GM19468 (cell line): ENCODE data around the gene CHRNA10.
"Not testable (repeated sequence)": the region's sequence is repeated elsewhere in the genome, so short reads cannot be mapped to it uniquely, and the experiment has no call there.

Source experiments
- ATAC-seq: cut with Tn5 transposase; IDR thresholded peaks from one replicate; pipeline ENCODE4 v1.9.1; 2021; ENCODE audit warnings: mild to moderate bottlenecking, moderate library complexity, moderate number of reproducible peaks; ENCODE audit not compliant: unreplicated experiment; ENCODE audit errors: extremely low read depth

Gene CHRNA10

DNA sequence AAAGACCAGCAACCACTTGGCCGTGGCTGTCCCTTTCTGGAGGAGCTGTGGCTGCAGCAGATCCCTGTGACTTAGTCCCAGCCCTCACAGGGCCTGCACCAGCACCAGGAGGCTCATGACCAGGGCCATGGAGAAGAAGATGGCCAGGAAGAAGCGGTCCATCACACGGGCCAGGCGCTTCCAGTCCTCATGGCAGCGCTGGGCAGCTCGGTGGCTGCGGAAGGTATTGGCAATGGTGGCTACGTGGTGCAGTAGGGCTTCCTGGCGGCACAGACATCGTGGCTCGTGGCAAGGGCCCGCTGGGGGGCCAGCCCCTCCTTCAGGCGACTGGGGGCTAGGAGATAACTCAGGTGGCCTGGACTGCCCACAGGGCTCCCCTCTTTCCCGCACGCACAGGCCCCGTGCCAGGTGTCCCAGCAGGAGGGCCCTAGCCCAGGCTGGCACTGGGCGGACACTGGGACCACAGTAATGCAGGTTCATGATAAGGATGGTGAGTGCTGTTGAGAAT is 5.1 kb downstream of the CHRNA10 start:
- no peak for ATAC-seq

GRCh38 chr11:3665336-3666022 is 5.7 kb downstream of the CHRNA10 start:
- ATAC-seq = no peak

GRCh38 chr11:3664032-3664630 is 7.1 kb downstream of the CHRNA10 start:
- ATAC-seq = no peak

DNA sequence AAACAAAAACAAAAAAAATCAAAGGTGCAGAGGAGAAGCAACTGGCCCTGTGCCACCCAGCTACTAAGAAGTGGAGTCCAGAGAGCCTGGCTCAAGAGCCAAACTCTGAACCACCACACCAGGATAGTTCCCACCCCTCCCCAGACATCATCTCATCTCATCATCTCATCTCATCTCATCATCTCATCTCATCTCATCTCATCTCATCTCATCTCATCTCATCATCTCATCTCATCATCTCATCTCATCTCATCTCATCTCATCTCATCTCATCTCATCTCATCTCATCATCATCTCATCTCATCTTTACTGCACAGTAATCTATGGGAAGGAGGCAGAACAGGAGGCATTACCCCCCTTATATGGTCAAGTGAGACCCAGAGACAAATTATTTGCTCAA is 8.3 kb downstream of the CHRNA10 start:
- no peak for ATAC-seq

DNA sequence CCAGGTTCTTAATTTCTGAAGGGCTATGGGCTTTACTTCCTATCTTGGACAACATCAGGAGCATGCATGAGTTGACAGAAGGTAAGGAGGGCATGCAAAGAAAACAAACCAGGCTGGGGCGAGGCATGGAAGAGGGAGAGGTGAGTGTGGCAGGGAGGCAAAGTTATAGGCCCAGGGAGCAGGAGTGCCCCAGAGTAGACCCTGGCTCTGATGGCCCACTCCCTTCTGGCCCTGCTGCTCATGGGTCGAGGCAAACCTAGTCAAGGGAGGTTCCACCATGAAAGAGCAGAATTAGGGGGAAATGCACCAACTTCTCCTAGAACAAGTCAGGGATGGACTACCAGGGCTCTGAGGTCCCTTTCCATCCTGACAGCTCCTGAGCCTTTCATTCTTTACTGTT is 10.2 kb downstream of the CHRNA10 start:
- no peak for ATAC-seq

GRCh38 chr11:3659595-3660515 is 11.3 kb downstream of the CHRNA10 start:
- ATAC-seq = no peak

- ATAC-seq = no peak
These were observed 12.9 kb downstream of the CHRNA10 start for GRCh38 chr11:3658252-3658651.

GRCh38 chr11:3657331-3657730 is 13.9 kb downstream of the CHRNA10 start:
- ATAC-seq = not testable (repeated sequence)

DNA sequence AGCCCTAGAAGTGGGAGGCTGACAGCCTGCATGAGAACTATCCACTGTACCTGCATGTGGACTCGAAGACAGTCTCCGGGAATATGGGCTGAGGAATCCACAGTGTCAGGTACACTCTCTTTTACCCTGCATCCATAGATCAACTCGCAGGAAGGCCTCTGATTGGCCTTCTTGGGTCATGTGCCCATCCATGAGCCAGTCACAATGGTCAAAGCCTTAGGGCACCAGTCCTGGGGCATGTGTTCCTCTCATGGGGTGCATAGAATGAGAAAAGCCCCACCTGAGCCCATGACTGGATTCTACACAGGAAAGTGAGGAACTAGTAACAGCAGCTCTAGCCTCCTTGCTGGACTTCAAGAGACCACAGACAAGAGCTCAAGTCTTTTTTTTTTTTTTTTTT is 15.6 kb downstream of the CHRNA10 start:
- no peak for ATAC-seq

DNA sequence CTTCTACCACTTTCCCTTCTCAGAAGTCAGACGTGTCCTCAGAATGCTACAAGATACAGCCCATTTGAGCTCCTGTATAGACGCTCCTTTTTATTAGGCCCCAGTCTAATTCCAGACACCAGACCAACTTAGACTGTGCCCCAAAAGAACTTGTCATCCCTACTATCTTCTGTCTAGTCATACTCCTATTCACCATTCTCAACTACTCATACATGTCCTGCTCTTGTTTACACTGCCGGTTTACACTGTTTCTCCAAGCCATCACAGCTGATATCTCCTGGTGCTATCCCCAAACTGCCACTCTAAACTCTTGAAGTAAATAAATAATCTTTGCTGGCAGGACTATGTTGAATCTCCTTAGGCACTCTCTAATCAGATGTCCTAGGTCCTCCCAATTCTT is 18.7 kb downstream of the CHRNA10 start:
- ATAC-seq = not testable (repeated sequence)

DNA sequence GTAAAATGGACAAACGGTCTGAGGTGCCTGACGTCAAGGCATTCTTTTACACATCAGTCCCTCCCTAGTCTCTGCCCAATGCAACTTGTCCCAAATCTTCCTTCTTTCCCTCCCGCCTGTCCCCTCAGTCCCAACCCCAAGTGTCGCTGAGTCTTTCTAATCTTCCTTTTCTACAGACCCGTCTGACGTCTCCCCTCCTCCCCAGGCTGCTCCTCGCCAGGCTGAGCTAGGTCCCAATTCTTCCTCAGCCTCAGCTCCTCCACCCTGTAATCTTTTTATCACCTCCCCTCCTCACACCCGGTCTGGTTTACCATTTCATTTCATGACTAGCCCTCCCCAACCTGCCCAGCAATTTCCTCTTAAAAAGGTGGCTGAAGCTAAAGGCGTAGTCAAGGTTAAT is 21.8 kb downstream of the CHRNA10 start:
- ATAC-seq = not testable (repeated sequence)

DNA sequence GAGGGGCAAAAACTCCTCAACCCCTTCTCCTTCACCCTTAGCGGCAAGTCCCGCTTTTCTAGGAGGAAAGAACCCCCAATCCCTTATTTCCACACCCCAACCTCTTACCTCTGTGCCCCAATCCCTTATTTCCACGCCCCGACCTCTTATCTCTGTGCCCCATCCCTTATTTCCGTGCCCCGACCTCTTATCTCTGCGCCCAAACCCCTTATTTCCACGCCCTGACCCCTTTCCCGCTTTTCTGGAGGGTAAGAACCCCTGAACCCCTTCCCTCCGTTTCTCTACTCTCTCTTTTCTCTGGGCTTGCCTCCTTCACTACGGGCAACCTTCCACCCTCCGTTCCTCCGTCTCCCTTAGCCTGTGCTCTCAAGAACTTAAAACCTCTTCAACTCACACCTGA is 22.3 kb downstream of the CHRNA10 start:
- ATAC-seq = not testable (repeated sequence)

DNA sequence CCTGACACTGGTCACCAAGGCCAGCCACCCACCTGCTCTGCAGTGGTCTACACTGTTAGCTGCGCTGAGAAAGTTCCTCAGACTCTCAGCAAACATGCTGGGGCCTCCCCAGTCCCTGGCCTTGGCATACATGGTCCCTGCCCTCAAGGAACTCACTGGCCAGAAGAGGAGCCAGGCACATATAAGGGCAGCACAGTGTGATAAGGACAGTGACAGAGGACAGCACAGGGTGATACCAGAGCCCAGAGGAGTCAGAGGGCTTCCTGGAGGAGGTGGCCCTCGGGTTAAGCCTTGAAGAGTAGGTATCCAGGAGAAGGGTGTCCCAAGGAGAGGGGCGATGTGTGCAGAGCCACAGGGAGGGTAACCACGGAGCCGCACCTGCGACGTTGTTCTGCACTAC is 25.6 kb downstream of the CHRNA10 start:
- ATAC-seq = no peak

- no peak for ATAC-seq
These were observed 26.4 kb downstream of the CHRNA10 start, which contains the start of gene ART1 for GRCh38 chr11:3644817-3645235. Gene ART1, plus strand, starts transcription at chr11:3645128. Its CDS starts 14,086 bp downstream, at chr11:3659214.

DNA sequence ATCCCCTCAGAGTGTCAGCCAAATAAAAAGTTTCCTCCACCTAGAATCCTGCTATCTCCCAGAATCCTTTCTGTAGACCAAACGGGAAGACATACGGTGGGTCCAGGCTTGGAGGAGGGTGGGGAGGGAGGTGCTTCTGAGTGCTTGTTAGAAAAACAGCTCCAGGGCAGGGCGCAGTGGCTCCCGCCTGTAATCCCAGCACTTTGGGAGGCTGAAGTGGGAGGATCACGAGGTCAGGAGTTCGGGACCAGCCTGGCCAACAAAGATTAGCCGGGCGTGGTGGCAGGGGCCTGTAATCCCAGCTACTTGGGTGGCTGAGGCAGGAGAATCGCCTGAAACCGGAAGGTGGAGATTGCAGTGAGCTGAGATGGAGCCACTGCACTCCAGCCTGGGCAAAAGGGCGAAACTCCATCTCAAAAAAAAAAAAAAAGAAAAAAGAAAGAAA is 28.1 kb downstream of the CHRNA10 start:
- not testable (repeated sequence) for ATAC-seq

DNA sequence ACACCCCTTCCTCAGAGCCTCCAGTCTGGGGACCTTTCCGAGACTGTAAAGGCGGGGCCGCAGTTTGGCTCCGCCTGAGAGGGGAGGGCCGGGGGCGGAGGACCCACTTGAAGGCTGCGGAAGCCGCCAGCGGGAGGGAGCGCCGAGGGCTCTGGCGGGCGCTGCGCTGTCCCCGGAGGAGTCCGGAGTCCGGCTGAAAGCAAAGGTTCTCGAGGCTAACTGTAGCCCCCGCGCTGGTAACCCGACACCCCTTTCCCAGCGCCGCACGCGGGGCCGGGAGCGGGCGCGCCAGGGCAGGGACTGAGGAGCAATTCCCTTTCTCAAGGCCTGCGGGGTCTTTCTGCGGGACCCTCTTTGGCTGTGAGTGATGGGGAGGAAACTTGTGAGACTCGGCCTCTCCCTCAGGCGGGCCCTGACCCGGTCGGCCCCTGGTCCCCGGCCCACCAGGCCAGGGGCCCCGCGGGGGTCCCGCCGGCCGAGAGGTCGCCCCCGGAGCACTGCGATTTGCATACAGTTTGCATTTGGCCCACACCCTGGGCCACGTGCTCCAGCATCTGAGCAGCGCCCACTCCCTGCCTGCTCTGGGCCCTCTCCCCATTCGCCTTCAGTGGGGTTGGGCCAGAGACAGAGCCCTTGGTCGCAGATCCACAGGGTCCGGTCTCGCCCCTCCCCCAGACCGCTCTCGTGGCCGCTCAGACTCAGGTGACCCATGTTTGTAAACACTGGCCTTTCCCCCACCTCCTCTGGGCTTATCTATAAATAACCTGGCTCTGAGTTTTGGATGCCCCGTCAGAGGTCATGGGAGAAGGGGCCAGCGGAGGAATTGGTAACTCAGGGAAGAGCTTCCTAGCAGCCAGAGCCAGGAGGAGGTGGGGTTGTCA is 28.9 kb downstream of the CHRNA10 start:
- ATAC-seq = no peak

- ATAC-seq = no peak
These were observed 29.5 kb downstream of the CHRNA10 start, which contains the start of gene ART5 for GRCh38 chr11:3641701-3642070. Gene ART5, minus strand, starts transcription at chr11:3641992. Its CDS starts 130 bp downstream, at chr11:3641862.

- ATAC-seq = no peak
These were observed 30.0 kb downstream of the CHRNA10 start for GRCh38 chr11:3641191-3641590.

DNA sequence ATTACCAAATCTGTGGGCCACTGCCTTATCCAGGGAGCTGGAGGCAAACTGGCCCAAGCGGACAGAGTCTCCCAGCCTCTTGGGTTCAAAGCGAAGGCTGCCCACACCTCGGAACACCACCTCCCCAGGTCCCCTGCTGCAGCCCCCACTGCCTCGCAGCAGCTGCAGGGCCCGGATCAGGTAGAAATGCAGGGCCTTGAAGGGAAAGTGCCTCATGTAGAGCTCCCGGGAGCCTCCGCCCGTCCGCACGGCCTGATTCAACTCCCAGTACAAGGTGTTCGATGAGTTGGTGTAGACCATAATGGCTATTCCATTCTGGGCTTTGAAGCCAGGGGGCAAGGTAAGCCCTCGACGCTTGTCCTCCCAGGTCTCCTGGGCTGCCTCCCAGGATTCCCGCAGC is 31.3 kb downstream of the CHRNA10 start:
- ATAC-seq = no peak

DNA sequence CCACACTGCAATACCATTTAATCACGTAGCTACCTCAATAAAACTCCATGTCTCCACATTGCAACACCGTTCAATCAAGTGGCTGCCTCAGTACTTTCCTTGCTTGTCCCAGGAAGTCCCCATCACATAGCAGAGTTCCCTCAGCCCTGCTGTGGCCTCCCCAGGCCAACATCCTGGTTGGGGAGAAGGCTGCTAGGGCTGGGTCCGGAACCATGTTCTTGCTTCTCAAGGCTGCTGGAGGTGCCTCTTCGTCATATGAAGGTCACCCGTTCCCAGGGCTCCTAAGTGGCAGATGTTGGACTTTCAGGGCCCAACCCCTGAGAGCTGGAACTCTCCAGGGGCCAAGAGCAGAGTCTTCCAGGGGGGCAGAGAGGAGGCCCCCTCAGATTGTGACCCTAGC is 32.7 kb downstream of the CHRNA10 start:
- ATAC-seq = no peak
